ENCODE measurements around the gene SLC9A1.

The SLC9A1 gene

DNA sequence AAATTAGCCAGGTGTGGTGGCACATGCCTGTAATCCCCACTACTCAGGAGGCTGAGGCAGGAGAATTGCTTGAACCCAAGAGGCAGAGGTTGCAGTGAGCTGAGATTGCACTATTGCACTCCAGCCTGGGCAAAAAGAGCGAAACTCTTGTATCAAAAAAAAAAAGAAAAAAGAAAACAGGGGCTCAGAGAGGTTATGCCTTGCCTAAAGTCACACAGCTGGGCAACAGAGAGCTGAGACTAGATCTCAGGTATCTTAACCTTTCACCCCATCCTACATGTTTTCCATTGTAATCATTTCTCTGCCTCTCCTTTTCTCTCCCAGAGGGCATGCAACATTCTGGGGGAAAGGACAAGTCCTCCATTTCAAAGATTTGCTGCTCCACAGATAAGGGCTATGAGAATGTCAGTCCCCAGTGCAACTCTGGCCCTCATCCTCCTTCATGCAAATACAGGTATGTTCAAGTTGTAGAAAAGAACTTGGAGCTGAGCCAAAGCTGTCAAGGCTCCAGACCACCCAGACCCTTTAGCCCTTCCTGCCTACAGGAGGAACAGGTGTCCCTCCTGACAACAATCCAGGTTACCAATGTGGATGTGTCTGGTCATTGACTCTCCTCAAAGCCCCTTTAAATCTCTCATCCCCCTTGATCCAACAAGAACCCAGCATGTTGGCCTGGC, 6.9 kb downstream of the SLC9A1 start:
- Histone ChIP-seq H3K27ac (no peak overlapping the region), H3K4me3 (no peak overlapping the region)
- TF ChIP-seq, protein P1, sequence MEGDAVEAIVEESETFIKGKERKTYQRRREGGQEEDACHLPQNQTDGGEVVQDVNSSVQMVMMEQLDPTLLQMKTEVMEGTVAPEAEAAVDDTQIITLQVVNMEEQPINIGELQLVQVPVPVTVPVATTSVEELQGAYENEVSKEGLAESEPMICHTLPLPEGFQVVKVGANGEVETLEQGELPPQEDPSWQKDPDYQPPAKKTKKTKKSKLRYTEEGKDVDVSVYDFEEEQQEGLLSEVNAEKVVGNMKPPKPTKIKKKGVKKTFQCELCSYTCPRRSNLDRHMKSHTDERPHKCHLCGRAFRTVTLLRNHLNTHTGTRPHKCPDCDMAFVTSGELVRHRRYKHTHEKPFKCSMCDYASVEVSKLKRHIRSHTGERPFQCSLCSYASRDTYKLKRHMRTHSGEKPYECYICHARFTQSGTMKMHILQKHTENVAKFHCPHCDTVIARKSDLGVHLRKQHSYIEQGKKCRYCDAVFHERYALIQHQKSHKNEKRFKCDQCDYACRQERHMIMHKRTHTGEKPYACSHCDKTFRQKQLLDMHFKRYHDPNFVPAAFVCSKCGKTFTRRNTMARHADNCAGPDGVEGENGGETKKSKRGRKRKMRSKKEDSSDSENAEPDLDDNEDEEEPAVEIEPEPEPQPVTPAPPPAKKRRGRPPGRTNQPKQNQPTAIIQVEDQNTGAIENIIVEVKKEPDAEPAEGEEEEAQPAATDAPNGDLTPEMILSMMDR (IDR thresholded peaks at IDR 0.05): no peak
- DNase-seq (ENCODE audit: low spot score): no peak

DNA sequence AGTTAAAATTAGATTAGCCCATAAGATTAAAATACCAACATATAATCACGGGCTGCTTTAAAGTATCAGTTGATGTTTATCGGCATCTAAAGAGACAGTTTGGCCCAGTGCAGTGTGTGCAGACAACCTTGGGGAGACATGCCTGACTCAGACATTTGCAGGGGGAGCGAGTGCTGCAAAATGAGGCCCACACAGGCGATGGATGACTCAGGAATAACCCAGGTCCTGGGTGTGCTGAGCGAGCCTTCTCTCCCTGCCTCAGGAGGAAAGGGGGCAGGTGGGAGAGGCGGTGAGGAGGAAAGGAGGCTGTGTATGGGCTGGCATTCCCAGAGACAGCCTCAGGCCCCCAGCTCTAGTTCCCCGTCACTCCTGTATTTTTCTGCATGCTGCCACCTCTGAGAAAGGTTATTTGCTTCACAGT, 9.0 kb downstream of the SLC9A1 start:
- DNase-seq (ENCODE audit: low spot score): peak; percentile 83

DNA sequence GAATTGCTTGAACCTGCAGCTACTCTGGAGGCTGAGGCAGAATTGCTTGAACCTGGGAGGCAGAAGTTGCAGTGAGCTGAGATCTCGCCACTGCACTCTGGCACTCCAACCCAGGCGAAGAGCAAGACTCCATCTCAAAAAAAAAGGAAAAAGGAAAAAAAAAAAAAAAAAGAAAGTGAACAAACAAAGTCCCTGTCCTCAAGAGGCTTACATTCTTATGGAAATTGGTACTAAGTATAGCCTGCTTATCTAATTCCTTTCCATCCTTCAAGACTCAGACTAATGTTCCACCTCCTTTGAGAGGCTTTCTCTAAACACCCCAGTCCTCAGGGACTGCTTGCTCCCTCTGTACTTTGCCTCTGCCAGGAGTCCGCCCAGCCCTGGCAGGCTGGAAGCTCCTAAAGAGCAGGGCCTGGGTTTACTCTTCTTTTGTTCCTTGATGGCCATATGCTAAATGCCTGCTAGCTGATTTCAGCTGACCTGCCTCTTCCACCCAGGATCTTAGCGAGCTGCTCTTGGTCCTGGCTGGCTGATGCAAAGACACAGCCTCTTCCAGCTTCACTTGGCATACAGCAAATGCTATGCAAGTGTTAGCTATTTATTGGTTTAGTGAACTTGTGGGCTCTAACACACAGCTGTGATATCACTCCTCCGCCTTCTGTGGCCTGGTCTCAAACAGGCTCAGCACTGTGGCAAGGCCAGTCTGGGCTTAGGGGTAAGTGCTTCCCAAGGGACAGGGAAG, 9.8 kb downstream of the SLC9A1 start:
- Histone ChIP-seq H3K4me3 (peak overlapping the region; percentile 15), H3K27ac (peak overlapping the region; percentile 67 to 87)
- no peak for DNase-seq (ENCODE audit: low spot score)
- TF ChIP-seq, protein P1 (IDR thresholded peaks at IDR 0.05): no peak

More for the DNA sequence above, 9.0 kb downstream of the SLC9A1 start:
- peak overlapping the region; percentile 15 for H3K4me3 ChIP-seq
- TF ChIP-seq, protein P1 (IDR thresholded peaks at IDR 0.05): no peak
- H3K27ac ChIP-seq: peak overlapping the region; percentile 67 to 87

DNA sequence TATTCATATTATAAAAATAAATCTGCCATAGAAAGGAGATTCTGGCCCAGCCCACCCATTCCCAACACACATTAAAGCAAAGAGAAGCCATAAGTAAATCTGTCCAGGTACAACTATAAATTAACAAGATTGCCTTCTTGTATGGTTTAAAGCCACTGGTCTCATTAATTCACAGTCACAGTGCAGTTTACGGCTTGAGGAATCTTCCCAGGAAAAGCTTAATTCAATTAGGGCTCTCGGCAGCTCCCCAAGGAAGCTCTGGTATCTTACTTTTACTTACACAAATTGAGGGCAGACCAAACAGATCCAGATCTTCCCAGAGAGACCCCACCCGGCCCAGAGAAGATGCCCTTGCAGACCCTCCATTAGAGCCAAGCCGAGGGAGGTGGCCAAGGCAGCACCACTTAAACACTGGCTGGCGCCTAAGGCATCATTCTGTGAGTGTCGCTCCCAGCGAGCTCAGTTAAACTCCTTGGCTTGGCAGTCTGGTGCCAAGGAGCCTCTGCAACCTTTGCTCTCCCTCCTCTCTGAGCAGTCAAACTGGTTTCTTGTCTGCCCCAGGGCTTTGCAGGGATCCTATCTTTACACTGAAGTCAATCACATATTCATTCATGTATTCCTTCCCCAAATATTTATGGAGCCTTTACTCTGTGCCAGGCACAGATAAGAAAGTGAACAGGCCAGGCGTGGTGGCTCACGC, 10.7 kb downstream of the SLC9A1 start:
- no peak for DNase-seq (ENCODE audit: low spot score)
- TF ChIP-seq, protein P1 (IDR thresholded peaks at IDR 0.05): no peak
- Histone ChIP-seq H3K27ac (peak overlapping the region in 1 of 2 donors; percentile 53), H3K4me3 (no peak overlapping the region)

DNA sequence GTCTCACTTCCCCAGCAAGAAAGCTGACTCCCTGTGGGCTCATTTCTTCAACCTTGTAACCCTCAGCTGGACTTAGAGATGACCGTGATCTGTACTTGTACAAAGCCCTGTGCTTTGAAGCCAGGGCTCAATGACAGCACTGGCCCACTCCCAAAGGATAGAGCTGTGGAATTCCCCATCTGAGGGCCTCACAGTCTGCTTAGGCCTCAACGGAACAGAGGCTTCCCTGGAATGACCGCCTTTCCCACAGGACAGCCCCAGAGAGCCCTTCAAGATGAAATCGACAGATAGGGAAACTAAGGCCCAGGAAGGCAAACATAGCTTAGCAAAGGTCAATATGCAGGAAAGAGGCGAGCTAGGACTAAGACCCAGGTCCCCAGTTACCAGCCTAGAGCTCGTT, 11.5 kb downstream of the SLC9A1 start:
- Histone ChIP-seq H3K4me3 (no peak overlapping the region), H3K27ac (peak overlapping the region in 1 of 2 donors; percentile 20)
- TF ChIP-seq, protein P1 (IDR thresholded peaks at IDR 0.05): no peak
- no peak for DNase-seq (ENCODE audit: low spot score)

DNA sequence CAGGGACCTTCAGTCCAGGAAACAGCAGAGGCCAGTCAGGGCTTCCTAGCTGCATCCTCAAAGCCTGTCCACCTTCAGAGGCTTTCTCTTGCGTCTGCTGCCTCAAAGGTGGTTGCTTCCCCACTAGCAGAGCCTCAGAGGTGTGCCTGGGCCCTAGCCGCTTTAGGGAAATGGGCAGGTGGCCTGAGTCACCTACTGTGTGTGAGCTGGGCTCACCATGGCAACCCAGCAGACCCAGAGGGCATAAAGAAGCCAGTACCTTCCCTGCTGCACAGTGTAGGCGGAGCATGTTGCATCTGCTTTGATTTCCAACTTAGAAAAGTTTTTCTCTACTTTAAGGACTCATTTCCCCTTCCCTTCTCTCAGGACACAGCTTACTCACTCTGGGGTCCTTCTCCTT, 12.5 kb downstream of the SLC9A1 start:
- TF ChIP-seq, protein P1 (IDR thresholded peaks at IDR 0.05): no peak
- H3K27ac ChIP-seq: peak overlapping the region in 1 of 2 donors; percentile 3
- no peak for DNase-seq (ENCODE audit: low spot score)
- H3K4me3 ChIP-seq: no peak overlapping the region
